Fibroblast of skin of left biceps (primary cell): ENCODE data around the gene NAT8.
"Not testable (repeated sequence)": the region's sequence is repeated elsewhere in the genome, so short reads cannot be mapped to it uniquely, and the experiment has no call there.

ENCODE experiments used
- DNase-seq, 2 experiments: peaks; one replicate each; pipeline ENCODE4 v3.0.0-alpha.2; 2013; ENCODE audit warnings: low read depth in 2 of 2

NAT8 gene

GRCh38 chr2:73638429-73638828 is 3.8 kb downstream of the NAT8 start:
- no peak for DNase-seq

- not testable (repeated sequence) for DNase-seq
Observed at GRCh38 chr2:73636977-73637376, 5.2 kb downstream of the NAT8 start.

GRCh38 chr2:73630662-73631266 is 11.5 kb downstream of the NAT8 start:
- not testable (repeated sequence) for DNase-seq

- not testable (repeated sequence) for DNase-seq
Observed at GRCh38 chr2:73628493-73628892, 13.7 kb downstream of the NAT8 start.

GRCh38 chr2:73626237-73626636 is 16.0 kb downstream of the NAT8 start:
- not testable (repeated sequence) for DNase-seq

GRCh38 chr2:73624625-73625024 is 17.6 kb downstream of the NAT8 start:
- DNase-seq, result not testable (repeated sequence)

- DNase-seq, result not testable (repeated sequence)
Observed at GRCh38 chr2:73624036-73624435, 18.2 kb downstream of the NAT8 start.

- not testable (repeated sequence) for DNase-seq
Observed at GRCh38 chr2:73619925-73620324, 22.3 kb downstream of the NAT8 start.

GRCh38 chr2:73614997-73615396 is 27.2 kb downstream of the NAT8 start:
- no peak for DNase-seq

GRCh38 chr2:73614105-73614504 is 28.1 kb downstream of the NAT8 start:
- DNase-seq, result no peak

- DNase-seq, result no peak
Observed at GRCh38 chr2:73611867-73612266, 30.4 kb downstream of the NAT8 start.

- no peak for DNase-seq
Observed at GRCh38 chr2:73611193-73611592, 31.0 kb downstream of the NAT8 start.

- no peak for DNase-seq
Observed at GRCh38 chr2:73610111-73610510, 32.1 kb downstream of the NAT8 start.

- DNase-seq, result not testable (repeated sequence)
Observed at GRCh38 chr2:73604589-73604988, 37.6 kb downstream of the NAT8 start.

- peak; percentile 6 to 14 for DNase-seq
Observed at GRCh38 chr2:73603099-73603588, 39.1 kb downstream of the NAT8 start.

- no peak for DNase-seq
Observed at GRCh38 chr2:73601780-73602179, 40.4 kb downstream of the NAT8 start.

- DNase-seq, result no peak
Observed at GRCh38 chr2:73594251-73594650, 48.0 kb downstream of the NAT8 start.

- no peak for DNase-seq
Observed at GRCh38 chr2:73593680-73594079, 48.5 kb downstream of the NAT8 start.
